KG1 (cell line): ENCODE measurements around the gene SLC5A6.

ENCODE experiments used
- DNase-seq: peaks from one replicate; lab custom pipeline; 2025; lab: John Stamatoyannopoulos, UW

SLC5A6 gene

DNA sequence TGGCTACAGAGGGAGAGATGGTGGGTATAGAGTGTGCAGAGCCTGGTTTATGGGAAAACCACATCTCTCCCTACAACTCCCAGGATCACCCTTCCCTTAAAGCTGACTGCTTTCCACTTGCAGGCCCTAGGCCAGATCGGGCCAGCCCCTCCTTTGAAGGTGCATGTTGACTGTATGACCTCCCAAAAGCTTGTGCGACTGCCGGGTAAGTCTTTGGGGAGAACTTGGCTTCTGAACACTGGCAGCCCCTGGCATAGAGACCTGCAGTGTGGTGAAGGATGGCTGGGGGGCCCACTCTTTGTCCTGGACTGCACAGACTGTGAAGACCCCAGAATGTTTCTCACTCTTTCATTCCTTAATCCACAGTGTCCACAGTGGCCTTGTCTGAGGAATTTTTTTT, 24.6 kb upstream of the SLC5A6 start:
- DNase-seq = no peak

DNA sequence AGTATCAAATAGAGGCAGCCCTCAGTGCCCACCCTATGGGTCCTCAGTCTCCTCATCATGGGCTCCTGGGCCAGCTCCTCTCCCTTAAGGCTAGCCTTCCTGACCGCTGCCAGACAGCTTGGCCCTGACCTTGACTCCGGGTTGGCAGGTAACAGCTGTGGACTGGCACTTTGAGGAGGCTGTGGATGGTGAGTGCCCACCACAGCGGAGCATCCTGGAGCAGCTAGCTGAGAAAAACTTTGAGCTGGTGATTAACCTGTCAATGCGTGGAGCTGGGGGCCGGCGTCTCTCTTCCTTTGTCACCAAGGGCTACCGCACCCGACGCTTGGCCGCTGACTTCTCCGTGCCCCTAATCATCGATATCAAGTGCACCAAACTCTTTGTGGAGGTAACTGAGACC, 24.1 kb upstream of the SLC5A6 start:
- DNase-seq = no peak

DNA sequence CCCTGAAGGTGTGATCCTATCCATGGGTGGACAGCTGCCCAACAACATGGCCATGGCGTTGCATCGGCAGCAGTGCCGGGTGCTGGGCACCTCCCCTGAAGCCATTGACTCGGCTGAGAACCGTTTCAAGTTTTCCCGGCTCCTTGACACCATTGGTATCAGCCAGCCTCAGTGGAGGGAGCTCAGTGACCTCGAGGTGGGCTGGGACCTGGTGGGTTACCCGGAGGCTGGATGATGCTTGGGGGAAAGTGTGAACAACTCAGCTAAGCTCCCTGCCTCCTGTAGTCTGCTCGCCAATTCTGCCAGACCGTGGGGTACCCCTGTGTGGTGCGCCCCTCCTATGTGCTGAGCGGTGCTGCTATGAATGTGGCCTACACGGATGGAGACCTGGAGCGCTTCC, 21.3 kb upstream of the SLC5A6 start:
- DNase-seq = no peak

DNA sequence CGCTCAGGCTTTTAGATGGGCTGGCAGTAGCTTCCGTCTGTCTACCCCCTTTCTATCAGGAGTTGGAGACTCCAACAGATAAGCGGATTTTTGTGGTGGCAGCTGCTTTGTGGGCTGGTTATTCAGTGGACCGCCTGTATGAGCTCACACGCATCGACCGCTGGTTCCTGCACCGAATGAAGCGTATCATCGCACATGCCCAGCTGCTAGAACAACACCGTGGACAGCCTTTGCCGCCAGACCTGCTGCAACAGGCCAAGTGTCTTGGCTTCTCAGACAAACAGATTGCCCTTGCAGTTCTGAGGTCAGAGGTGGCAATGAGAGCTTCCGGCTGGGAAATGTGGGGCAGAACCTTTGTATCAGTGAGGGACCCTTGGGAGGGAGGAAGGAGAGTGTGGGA, 19.9 kb upstream of the SLC5A6 start:
- no peak for DNase-seq

DNA sequence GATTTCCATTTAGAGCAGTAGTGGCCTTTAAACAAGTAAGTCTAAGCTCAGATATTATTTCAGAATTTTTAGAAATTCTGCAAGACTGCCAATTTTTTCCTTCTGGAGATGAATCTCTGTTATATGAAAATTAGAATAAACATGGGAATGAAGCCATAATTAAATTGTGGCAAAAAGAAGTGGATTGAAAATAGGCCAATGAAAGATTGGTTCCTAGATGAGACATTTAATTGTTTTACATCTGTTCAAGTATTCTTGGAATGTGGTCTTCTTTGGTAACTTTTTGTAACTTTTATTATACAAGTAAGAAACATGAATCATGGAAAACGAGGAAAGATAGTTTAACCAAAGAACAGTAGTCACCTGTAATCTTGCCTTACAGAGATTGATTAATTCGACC, 15.4 kb upstream of the SLC5A6 start:
- DNase-seq = no peak

DNA sequence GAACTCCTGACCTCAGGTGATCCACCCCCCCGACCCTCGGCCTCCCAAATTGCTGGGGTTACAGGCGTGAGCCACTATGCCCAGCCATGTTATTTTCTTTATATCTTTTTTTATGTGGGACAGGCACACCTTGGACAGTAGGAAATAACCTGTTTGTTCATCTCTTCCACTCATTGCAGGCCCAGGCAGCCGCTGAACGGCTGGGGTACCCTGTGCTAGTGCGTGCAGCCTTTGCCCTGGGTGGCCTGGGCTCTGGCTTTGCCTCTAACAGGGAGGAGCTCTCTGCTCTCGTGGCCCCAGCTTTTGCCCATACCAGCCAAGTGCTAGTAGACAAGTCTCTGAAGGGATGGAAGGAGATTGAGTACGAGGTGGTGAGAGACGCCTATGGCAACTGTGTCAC, 13.5 kb upstream of the SLC5A6 start:
- no peak for DNase-seq

DNA sequence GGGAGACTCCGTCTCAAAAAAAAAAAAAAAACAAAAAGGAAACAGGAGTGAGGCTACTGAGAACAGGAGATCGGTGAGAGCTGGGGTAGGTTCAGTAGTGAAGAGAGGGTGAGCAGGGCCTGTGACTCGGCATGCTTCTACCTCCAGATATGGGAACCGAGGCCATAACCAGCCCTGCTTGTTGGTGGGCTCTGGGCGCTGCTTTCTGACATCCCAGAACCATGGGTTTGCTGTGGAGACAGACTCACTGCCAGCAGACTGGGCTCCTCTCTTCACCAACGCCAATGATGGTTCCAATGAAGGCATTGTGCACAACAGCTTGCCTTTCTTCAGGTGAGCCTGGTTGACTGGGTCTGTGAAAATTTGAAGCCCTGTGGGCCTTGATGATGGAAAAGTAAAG, 11.3 kb upstream of the SLC5A6 start:
- no peak for DNase-seq

DNA sequence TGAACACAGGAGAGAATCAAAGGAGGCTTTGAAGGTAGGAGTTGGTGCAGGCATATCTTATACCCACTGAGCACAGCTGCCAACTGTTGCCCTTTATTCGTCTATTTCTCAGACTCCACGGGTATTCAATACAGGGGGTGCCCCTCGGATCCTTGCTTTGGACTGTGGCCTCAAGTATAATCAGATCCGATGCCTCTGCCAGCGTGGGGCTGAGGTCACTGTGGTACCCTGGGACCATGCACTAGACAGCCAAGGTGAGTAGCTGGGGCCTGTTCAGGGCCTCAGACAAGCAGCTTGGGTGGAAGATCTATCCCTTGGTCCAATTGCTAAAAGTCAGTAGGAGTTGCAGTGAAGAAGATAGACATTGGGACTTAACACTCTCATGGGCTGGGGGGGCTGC, 10.3 kb upstream of the SLC5A6 start:
- no peak for DNase-seq

DNA sequence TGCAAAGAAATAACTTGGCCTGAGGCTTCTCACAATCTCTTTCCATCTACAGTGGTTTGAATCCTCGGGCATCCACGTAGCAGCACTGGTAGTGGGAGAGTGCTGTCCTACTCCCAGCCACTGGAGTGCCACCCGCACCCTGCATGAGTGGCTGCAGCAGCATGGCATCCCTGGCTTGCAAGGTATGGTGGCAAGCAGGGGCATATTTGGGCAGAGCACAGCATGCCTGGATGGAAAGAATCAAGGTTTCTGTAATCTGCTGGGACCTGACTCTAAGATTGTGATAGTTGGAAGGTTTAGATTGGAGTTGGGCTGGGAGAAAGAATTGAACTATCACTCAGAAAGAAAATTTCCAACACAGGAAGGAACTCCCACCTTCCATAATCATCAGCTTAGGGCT, 9.1 kb upstream of the SLC5A6 start:
- no peak for DNase-seq

DNA sequence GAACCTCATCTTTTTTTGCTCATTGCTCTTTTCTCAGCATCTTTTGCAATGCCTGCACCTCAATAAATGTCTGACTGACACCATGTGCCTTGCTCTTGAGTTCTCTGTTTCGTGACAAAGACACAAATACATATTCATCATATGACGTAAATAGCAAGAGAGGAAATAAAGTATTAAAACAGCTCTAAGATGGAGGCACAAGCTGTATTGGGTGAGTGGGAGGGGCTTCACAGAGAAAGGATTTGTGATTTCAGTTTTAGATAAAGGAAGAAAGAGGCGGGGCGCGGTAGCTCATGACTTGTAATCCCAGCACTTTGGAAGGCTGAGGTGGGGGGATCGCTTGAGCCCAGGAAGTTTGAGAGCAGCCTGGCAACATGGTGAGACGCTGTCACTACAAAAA, 8.0 kb upstream of the SLC5A6 start:
- DNase-seq = no peak

DNA sequence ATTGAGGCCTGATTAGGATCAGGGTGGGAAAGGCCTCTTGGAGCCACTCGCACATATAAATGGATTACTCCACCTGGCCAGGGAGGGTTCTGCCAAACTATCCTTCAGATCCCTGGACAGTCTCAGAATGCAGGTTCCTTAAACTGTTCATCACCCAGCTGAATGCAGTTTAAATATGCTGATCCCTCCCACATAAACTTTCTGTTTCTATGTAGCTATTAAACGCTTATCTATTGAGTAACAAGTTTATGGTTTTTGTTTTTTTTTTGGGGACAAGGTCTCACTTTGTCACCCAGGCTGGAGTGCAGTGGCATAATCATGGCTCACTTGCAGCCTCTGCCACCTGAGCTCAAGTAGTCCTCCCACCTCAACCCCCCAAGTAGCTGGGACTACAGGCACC, 7.0 kb upstream of the SLC5A6 start:
- no peak for DNase-seq

DNA sequence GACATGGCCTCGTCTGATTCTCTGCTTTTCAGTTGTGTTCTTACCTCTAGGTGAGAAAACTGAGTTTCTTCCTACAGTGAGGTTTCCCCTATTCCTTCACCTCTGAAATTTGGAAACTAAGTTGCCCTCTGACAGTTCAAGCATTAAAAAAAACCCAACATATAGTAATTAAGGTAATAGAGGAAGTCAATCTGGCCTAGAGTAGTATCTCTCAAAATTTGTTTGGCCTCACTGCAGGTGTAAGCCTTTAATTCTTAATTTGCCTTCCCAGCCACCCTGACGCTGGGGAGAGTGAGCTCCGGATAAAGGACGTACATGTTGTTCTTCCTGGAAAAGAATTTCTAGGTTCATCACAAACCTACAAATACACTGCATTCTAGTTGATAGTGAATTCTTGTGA, 6.5 kb upstream of the SLC5A6 start:
- DNase-seq = no peak

DNA sequence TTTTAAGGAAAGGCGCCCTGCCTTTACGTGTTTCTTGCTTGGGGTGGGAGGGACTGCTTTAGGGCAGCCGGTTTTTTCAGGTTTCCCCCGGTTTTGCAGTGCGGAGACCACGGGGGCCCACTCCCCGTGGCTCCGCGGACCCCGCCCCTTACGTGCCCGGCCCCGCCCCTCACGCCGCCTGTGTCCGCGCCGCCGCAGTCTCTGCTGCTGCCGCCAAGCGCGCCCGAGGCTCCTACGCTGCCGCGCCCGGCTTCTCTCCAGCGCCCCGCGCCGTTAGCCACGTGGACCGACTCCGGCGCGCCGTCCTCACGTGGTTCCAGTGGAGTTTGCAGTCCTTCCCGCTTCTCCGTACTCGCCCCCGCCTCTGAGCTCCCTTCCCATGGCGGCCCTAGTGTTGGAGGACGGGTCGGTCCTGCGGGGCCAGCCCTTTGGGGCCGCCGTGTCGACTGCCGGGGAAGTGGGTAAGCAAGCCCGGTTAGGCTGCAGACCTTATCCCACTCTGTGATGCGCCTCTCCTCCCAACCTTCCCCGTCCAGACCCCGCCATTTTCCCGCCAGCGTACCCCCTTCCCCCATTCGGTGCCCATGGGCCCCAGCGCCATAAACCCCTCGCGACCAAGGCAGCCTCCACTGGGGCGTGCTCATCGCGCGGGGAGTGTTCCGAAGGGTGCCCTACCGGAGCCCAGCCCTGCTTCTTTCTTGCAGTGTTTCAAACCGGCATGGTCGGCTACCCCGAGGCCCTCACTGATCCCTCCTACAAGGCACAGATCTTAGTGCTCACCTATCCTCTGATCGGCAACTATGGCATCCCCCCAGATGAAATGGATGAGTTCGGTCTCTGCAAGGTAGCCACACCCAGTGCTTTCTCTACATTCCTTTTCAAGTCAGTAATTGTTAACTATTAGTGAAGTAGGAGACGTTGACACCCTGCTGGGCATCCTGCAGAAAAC, 5.4 kb upstream of the SLC5A6 start, which contains the start of gene CAD:
TSS of gene CAD (plus strand) at position 197 of the 949 bp plus-strand sequence. CDS start at position 380, 183 bp downstream.
- peak; percentile 77 for DNase-seq

DNA sequence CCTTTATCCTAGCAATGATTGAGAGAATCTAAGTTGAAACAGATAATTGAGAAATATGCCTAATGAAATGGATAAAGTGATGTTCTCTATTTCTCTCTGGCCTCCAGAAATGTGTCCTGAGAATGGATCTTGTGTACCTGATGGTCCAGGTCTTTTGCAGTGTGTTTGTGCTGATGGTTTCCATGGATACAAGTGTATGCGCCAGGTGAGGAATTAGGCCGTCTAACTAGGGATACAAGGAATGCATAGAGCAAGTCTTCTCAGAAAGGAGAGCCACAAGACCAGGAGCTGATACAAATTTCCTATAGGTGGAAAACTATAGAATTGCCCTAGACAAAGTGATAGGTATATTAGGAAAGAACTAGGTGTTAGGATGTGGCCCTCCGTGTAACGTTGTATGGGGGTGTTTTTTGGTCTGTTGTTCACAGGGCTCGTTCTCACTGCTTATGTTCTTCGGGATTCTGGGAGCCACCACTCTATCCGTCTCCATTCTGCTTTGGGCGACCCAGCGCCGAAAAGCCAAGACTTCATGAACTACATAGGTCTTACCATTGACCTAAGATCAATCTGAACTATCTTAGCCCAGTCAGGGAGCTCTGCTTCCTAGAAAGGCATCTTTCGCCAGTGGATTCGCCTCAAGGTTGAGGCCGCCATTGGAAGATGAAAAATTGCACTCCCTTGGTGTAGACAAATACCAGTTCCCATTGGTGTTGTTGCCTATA, 4.5 kb upstream of the SLC5A6 start:
- no peak for DNase-seq

DNA sequence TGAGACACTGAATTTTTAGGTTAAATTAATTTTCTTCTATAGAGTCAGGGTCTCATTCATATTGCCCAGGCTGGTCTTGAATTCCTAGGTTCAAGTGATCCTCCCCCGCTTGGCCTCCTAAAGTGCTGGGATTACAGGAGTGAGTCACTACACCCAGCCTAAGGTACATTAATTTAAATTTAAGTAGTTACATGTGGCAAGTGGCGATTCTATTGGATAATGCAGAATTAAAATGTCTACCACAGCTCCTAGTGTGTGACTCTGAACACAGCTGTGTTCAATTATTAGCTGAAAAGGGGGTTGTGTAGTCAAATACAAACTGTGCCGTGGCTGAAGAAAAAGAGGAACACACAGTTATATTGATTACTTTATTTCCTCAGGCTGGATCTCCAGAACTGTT, 2.9 kb upstream of the SLC5A6 start:
- DNase-seq = no peak

DNA sequence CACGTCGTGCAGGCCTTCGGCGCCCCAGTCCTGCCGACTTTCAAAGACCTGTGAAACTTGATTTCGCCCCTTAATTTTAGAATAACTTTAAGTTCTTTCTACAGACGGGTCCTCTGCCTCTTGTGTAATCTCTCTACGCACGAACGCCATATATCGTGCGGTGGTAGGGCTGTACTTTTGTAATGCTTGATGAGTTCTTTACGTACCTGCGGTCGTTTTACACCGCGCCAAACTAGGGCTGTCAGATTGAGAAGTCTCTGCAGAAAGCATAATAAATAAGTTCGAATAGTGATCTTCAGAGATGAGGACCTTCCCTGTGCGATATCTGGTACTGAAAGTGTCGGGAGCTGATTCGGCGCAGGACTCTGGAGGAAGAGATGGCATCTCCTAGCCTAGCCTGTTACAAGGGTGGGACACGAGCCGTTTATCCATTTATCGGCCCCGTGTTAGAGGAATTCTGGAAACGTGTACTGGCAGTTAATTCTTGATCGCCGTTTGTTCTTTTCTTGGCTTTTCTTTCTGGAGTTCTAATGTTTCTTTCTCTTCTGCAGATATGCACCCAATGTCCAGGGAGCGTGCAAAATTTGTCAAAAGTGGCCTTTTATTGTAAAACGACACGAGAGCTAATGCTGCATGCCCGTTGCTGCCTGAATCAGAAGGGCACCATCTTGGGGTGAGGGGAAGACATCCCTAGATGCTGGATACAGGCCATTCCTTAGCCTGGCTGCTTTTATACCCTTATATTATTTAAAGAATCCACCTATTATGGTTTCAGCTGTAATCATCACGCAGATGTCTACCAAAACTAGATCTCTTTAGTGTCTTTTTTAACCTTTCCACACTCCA, 781 bp upstream of the SLC5A6 start:
- peak; percentile 56 for DNase-seq

DNA sequence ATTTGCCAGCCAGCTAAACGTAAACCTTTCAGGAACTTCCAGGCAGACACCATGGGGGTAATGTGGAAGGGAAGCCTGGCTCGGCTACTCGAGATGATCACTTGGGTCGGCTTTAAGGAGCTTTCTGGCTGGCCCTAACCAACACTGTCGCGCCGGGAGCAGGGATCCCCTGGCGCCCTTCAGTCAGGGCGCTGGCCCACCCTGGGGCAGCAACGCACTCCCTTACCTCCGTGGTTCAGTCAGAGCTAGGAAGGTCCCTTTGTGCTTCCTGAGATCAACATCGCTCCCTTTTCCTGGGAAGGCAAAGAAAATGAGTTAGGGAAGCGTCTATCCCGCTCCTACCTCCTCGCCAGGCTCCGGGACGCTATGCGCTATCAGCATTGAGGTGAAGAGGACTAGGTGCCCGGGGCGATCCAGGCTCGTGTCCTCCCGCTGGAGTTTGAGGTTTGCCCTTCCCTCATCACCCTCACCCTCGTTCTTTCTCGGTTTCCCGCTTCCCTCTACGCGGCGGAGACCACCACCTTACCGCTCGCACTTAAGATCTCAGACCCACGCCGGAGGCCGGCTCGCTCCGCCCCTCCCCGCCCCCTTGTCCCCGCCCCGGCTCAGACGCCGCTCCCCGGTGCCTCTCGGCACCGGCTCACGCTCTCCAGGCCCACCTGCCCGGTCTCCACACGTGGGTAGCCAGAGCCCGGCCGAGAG, 676 bp downstream of the SLC5A6 start:
- peak; percentile 38 for DNase-seq

DNA sequence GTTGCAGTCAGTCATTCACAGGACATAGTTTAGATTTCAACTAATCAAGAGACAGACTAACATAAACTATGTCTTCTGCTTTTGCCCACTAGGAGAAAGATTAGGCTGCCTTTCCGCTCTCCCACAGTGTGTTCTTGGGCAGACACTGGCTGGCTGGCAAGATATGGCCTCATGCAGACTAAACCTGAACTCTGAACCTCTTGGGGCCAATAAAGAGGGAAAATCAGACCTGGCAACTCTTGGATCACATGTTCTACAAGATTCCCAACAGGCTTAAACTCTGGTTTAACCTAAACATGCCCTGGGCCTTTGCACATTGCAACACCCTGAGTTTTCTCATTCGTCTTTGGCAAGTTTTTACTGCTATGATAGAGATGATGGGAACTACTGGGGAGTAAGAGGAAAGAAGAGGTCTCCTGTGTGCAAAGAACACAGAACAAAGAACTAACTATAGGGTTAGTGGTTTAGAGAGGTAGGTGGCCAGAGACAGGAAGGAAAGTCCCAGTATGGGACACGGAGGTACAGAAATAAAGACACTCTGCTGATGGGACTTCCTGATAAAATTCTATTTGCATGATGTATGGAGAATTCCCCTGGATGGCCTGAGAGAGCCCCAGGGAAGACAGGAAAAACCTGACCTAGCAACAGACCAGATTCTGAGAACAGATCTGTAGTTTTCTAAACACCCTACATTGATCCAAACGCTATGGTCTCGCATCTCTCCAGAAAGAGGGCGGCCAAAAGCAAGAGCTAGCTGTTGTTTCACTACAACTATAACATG, 2.3 kb downstream of the SLC5A6 start:
- no peak for DNase-seq

DNA sequence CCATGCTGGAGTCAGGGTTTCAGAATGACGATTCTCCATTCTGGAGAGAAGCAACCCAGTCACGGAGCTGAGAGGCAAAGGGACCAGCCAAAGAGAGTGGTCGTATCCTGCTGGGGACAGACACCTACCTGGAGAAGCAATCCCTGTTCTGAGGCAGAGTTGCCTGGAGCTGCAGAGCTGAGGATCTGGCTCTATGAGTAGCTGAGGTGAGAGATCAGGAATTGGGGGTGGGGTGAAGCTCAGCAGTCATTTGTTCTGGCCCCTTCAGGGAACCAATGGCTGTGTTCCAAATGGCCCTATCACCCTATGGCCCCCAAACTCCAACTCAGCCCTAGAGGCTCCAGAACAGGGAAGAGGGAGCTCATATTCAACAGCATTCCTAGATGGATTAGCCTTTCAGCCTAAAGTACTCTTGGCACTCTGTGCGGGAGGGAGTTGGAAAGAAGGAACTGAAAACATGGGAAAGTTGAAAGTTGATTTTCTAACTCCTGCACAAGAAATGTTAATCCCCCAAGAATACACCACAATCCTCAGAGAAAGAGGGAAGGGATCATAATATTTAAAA, 3.5 kb downstream of the SLC5A6 start:
- DNase-seq = no peak

DNA sequence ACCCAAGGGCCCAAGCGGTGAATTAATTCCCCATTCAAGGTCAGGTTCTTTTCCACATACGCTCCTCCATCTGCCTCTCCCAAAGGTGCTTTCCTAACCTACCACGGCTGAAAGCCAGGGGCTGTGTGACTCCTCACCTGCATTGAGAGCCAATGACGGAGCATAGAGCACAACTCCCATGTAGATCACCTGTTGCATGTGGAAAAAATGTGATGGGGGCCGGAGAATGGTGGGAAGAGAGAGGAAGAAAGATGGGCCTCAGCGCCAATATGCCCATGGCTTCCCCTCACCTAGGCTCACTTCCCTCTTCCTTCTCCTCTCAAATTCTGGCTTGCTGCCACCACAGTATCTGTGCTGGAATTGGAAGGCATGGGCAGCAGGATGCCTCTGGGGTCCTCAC, 5.7 kb downstream of the SLC5A6 start:
- DNase-seq = no peak

DNA sequence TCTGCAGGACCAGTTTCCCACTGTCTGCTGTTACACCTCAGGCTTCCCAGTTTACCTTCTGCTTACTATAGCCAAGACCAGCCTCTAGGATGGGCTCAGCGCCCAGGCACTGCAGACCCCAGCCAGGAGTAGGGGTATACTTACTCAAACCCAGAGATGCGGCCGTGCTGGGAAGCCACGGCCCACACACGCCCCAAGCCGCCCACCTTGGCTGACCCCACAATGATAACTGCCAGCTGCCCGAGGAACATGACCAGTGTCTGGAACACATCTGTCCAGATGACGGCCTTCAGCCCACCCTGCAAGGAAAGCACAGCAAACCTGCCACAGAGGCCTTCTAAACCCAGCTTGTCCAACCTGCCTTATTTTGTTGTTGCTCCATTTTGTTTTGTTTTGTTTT, 6.9 kb downstream of the SLC5A6 start:
- no peak for DNase-seq
